NT2/D1 (cell line): ENCODE measurements around the gene CMC1.

ENCODE experiments used
- DNase-seq: peaks from one replicate; pipeline ENCODE4 v3.0.0-alpha.2; 2011; ENCODE audit warnings: low read depth, low spot score
- H3K27me3 ChIP-seq: 2 replicates; pipeline ENCODE4 v1.6.0; 2011; ENCODE audit warnings: mild to moderate bottlenecking; ENCODE audit not compliant: insufficient read length, insufficient read depth
- H3K36me3 ChIP-seq: 2 replicates; pipeline ENCODE4 v1.6.1; 2011; ENCODE audit warnings: mild to moderate bottlenecking, low read length, mixed read lengths; ENCODE audit not compliant: insufficient read depth, insufficient read length
- H3K4me1 ChIP-seq: 2 replicates; pipeline ENCODE4 v1.5.1; 2011; ENCODE audit not compliant: insufficient read depth, insufficient read length
- H3K4me3 ChIP-seq: 2 replicates; pipeline ENCODE4 v1.5.1; 2011; ENCODE audit warnings: low read depth; ENCODE audit not compliant: insufficient read length
- H3K9ac ChIP-seq: 2 replicates; pipeline ENCODE4 v1.6.0; 2011; ENCODE audit warnings: low read depth; ENCODE audit not compliant: insufficient read length
- H3K9me3 ChIP-seq: 2 replicates; pipeline ENCODE4 v1.5.1; 2011; ENCODE audit warnings: mild to moderate bottlenecking, low read length; ENCODE audit not compliant: insufficient read depth
- SUZ12 ChIP-seq: IDR thresholded peaks from 2 replicates; pipeline ENCODE4 v1.6.1; 2011; ENCODE audit not compliant: insufficient read length, insufficient read depth; ENCODE audit errors: extremely low read depth
- YY1 ChIP-seq: IDR thresholded peaks from 2 replicates; pipeline ENCODE4 v1.6.1; 2011; ENCODE audit not compliant: insufficient read length, insufficient read depth
- ZNF274 ChIP-seq: IDR thresholded peaks from 2 replicates; pipeline ENCODE4 v1.6.1; 2011; ENCODE audit warnings: mild to moderate bottlenecking, low read depth, low read length

The CMC1 gene

DNA sequence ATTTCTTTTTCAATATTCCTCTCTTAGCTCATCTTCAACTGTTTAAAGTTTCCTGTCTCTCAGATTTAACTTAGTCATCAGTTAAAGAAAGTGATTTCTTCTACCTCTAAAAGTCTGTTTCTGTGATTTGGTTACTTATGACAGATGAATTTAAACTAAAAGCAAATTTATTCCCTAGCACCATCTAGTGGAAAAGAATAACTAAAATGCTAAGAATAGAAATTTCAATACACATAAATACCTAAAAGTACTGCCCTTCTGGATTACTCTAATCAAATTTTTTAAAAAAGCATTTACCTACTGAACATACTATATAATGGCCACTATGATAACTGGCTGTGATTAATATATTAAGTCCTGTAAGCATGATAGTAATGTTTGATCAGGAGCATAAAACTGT is 93.1 kb downstream of the CMC1 start:
- Histone ChIP-seq H3K4me1 (no peaks in the 10 kb centered on the region), H3K9ac (no peak overlapping the region), H3K36me3 (peaks cover 57% of the 10 kb centered on the region), H3K27me3 (no peaks in the 10 kb centered on the region), H3K9me3 (no peaks in the 10 kb centered on the region), H3K4me3 (no peak overlapping the region)
- TF ChIP-seq SUZ12 (no peak), ZNF274 (no peak), YY1 (no peak)
- DNase-seq, result no peak

DNA sequence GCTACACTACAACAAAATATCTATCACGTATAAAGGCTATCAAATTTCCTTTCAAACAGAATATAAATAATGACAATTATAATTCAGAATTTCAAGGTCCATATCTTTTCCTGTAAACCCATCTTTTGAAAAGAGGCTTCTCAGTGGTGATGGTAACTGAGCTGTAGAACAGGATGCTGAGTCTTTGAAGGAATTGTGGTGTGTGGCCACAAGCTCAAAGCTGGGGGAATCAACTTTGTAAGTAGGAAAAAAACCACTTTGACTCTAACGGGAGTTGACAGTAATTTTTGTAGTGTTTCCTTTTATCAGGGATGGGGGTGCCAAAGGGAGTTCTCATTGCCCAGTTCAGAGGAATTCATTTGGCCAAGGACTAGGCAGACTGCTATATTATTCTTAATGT is 93.8 kb downstream of the CMC1 start:
- H3K9ac ChIP-seq, result no peak overlapping the region
- H3K9me3 ChIP-seq, result no peaks in the 10 kb centered on the region
- H3K4me3 ChIP-seq, result no peak overlapping the region
- DNase-seq, result no peak
- TF ChIP-seq SUZ12 (no peak), ZNF274 (no peak), YY1 (no peak)
- H3K36me3 ChIP-seq, result peaks cover 56% of the 10 kb centered on the region
- no peaks in the 10 kb centered on the region for H3K4me1 ChIP-seq
- no peaks in the 10 kb centered on the region for H3K27me3 ChIP-seq

GRCh38 chr3:28337230-28337629 is 95.8 kb downstream of the CMC1 start:
- Histone ChIP-seq H3K27me3 (no peaks in the 10 kb centered on the region), H3K36me3 (peaks cover 47% of the 10 kb centered on the region), H3K4me3 (no peak overlapping the region), H3K4me1 (no peaks in the 10 kb centered on the region), H3K9ac (no peak overlapping the region), H3K9me3 (no peaks in the 10 kb centered on the region)
- DNase-seq, result no peak
- TF ChIP-seq SUZ12 (no peak), YY1 (no peak), ZNF274 (no peak)

GRCh38 chr3:28343144-28343543 is 101.7 kb downstream of the CMC1 start:
- TF ChIP-seq YY1 (no peak), SUZ12 (no peak), ZNF274 (no peak)
- peaks cover 27% of the 10 kb centered on the region for H3K36me3 ChIP-seq
- H3K4me1 ChIP-seq, result no peaks in the 10 kb centered on the region
- no peak overlapping the region for H3K9ac ChIP-seq
- no peaks in the 10 kb centered on the region for H3K9me3 ChIP-seq
- H3K27me3 ChIP-seq, result no peaks in the 10 kb centered on the region
- DNase-seq, result no peak
- no peak overlapping the region for H3K4me3 ChIP-seq

DNA sequence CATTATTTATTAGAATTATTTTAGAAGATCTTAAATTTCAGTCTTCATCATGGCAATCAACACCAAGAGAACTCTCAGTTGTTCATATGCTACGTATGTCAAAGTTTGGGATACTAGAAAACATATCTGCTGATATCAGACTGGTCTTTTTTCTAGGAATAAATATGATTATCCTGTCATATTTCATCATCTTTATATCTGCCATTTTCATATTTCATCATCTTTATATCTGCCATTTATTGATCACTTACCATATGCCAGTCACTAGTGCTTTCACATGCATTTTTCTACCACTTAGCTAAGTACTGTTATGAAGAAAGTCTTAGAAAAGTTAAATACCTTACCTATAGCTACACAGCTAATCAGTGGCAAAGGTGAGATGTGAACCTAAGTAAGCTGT is 104.3 kb downstream of the CMC1 start:
- no peak for DNase-seq
- Histone ChIP-seq H3K4me1 (no peaks in the 10 kb centered on the region), H3K36me3 (peaks cover 8% of the 10 kb centered on the region), H3K4me3 (no peak overlapping the region), H3K9ac (no peak overlapping the region), H3K9me3 (no peaks in the 10 kb centered on the region), H3K27me3 (no peaks in the 10 kb centered on the region)
- TF ChIP-seq YY1, result no peak
- no peak for TF ChIP-seq ZNF274
- no peak for TF ChIP-seq SUZ12

- Histone ChIP-seq H3K4me1 (no peaks in the 10 kb centered on the region), H3K9me3 (no peaks in the 10 kb centered on the region), H3K27me3 (no peaks in the 10 kb centered on the region), H3K4me3 (peak overlapping the region; percentile 64), H3K9ac (peak overlapping the region; percentile 66), H3K36me3 (peaks cover 4% of the 10 kb centered on the region)
- no peak for TF ChIP-seq SUZ12
- no peak for TF ChIP-seq ZNF274
- no peak for TF ChIP-seq YY1
- DNase-seq, result no peak
These were observed 106.2 kb downstream of the CMC1 start for GRCh38 chr3:28347374-28348264.

GRCh38 chr3:28348265-28348628 is 106.8 kb downstream of the CMC1 start:
- Histone ChIP-seq H3K4me1 (no peaks in the 10 kb centered on the region), H3K36me3 (peaks cover 5% of the 10 kb centered on the region), H3K27me3 (no peaks in the 10 kb centered on the region), H3K9me3 (no peaks in the 10 kb centered on the region), H3K4me3 (peak overlapping the region; percentile 64), H3K9ac (peak overlapping the region; percentile 66)
- TF ChIP-seq ZNF274, result no peak
- TF ChIP-seq SUZ12, result no peak
- no peak for TF ChIP-seq YY1
- DNase-seq, result no peak
